Measurements from ENCODE around the gene C1QL1. TPM values are rescaled to one million over a fixed set of nuclear protein-coding genes. Genes with fewer than 3 reads are reported as not detected.

C1QL1 gene
- polyA plus RNA-seq, 1 donor (not counting 4 experiments of a cell fraction or from before 2014, with no cell fraction given), result 0.04 TPM

GRCh38 chr17:44999433-44999832 lies 31.3 kb upstream of the C1QL1 start:
- FAIRE-seq (no peak), DNase-seq (ENCODE audit: low read depth, low spot score) (no peak)
- H2AFZ ChIP-seq (ENCODE audit: control insufficient read depth, low read length), result no peak overlapping the region
- H4K20me1 ChIP-seq (ENCODE audit: control insufficient read depth, extremely low read depth, insufficient read depth, low read length), result no peaks in the 10 kb centered on the region
- H3K79me2 ChIP-seq (ENCODE audit: control insufficient read depth, insufficient read depth, low read length), result no peaks in the 10 kb centered on the region
- no peak overlapping the region for H3K4me3 ChIP-seq (ENCODE audit: control insufficient read depth in 2 of 3, extremely low read depth in 1 of 3, insufficient read depth in 2 of 3, low read depth in 1 of 3, low read length in 3 of 3)
- no peak overlapping the region for H3K27ac ChIP-seq (ENCODE audit: control insufficient read depth, insufficient read depth, low read length)
- no peaks in the 10 kb centered on the region for H3K4me1 ChIP-seq (ENCODE audit: control insufficient read depth, extremely low read depth, insufficient read depth, low read length)
- TF ChIP-seq, protein P1, sequence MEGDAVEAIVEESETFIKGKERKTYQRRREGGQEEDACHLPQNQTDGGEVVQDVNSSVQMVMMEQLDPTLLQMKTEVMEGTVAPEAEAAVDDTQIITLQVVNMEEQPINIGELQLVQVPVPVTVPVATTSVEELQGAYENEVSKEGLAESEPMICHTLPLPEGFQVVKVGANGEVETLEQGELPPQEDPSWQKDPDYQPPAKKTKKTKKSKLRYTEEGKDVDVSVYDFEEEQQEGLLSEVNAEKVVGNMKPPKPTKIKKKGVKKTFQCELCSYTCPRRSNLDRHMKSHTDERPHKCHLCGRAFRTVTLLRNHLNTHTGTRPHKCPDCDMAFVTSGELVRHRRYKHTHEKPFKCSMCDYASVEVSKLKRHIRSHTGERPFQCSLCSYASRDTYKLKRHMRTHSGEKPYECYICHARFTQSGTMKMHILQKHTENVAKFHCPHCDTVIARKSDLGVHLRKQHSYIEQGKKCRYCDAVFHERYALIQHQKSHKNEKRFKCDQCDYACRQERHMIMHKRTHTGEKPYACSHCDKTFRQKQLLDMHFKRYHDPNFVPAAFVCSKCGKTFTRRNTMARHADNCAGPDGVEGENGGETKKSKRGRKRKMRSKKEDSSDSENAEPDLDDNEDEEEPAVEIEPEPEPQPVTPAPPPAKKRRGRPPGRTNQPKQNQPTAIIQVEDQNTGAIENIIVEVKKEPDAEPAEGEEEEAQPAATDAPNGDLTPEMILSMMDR (optimal IDR thresholded peaks at IDR 0.05 in 1 of 3, IDR thresholded peaks at IDR 0.05 in 1 of 3, conservative IDR thresholded peaks at IDR 0.05 in 1 of 3; ENCODE audit: extremely low read depth in 1 of 3, insufficient read depth in 2 of 3, low read length in 3 of 3), result no peak
- TF ChIP-seq EZH2 (IDR thresholded peaks at IDR 0.05; ENCODE audit: low read length), result no peak
- no peak overlapping the region for H3K4me2 ChIP-seq (ENCODE audit: control insufficient read depth, extremely low read depth, insufficient read depth, low read depth, low read length)
- no peaks in the 10 kb centered on the region for H3K36me3 ChIP-seq (ENCODE audit: control insufficient read depth in 2 of 2, extremely low read depth in 1 of 2, insufficient read depth in 2 of 2, low read length in 2 of 2)
- no peak overlapping the region for H3K9ac ChIP-seq (ENCODE audit: control insufficient read depth, extremely low read depth, insufficient read depth, low read length)
- no peaks in the 10 kb centered on the region for H3K9me1 ChIP-seq (ENCODE audit: control insufficient read depth, extremely low read depth, insufficient read depth, low read length)
- dilution Hi-C loops (cut with MboI; ENCODE audit: extremely low pct_ligation_motif_present, low sequenced_read_pairs), result no loop called here
- peaks cover 27% of the 10 kb centered on the region for H3K27me3 ChIP-seq (ENCODE audit: control insufficient read depth, extremely low read depth, insufficient read depth, low read length)
- H3K9me3 ChIP-seq (ENCODE audit: control insufficient read depth, low read depth, low read length), result no peaks in the 10 kb centered on the region

GRCh38 chr17:44998646-44999045 lies 30.5 kb upstream of the C1QL1 start:
- H3K27ac ChIP-seq (ENCODE audit: control insufficient read depth, insufficient read depth, low read length), result no peak overlapping the region
- H3K4me2 ChIP-seq (ENCODE audit: control insufficient read depth, extremely low read depth, insufficient read depth, low read depth, low read length), result no peak overlapping the region
- H3K9me1 ChIP-seq (ENCODE audit: control insufficient read depth, extremely low read depth, insufficient read depth, low read length), result no peaks in the 10 kb centered on the region
- no peaks in the 10 kb centered on the region for H3K4me1 ChIP-seq (ENCODE audit: control insufficient read depth, extremely low read depth, insufficient read depth, low read length)
- no peak overlapping the region for H2AFZ ChIP-seq (ENCODE audit: control insufficient read depth, low read length)
- no peaks in the 10 kb centered on the region for H3K36me3 ChIP-seq (ENCODE audit: control insufficient read depth in 2 of 2, extremely low read depth in 1 of 2, insufficient read depth in 2 of 2, low read length in 2 of 2)
- H3K79me2 ChIP-seq (ENCODE audit: control insufficient read depth, insufficient read depth, low read length), result no peaks in the 10 kb centered on the region
- no peak overlapping the region for H3K4me3 ChIP-seq (ENCODE audit: control insufficient read depth in 2 of 3, extremely low read depth in 1 of 3, insufficient read depth in 2 of 3, low read depth in 1 of 3, low read length in 3 of 3)
- FAIRE-seq (no peak), DNase-seq (ENCODE audit: low read depth, low spot score) (no peak)
- no peaks in the 10 kb centered on the region for H3K9me3 ChIP-seq (ENCODE audit: control insufficient read depth, low read depth, low read length)
- H3K9ac ChIP-seq (ENCODE audit: control insufficient read depth, extremely low read depth, insufficient read depth, low read length), result no peak overlapping the region
- H3K27me3 ChIP-seq (ENCODE audit: control insufficient read depth, extremely low read depth, insufficient read depth, low read length), result peaks cover 29% of the 10 kb centered on the region
- dilution Hi-C loops (cut with MboI; ENCODE audit: extremely low pct_ligation_motif_present, low sequenced_read_pairs), result no loop called here
- no peaks in the 10 kb centered on the region for H4K20me1 ChIP-seq (ENCODE audit: control insufficient read depth, extremely low read depth, insufficient read depth, low read length)
- no peak for TF ChIP-seq EZH2 (IDR thresholded peaks at IDR 0.05; ENCODE audit: low read length)
- TF ChIP-seq, protein P1 (optimal IDR thresholded peaks at IDR 0.05 in 1 of 3, IDR thresholded peaks at IDR 0.05 in 1 of 3, conservative IDR thresholded peaks at IDR 0.05 in 1 of 3; ENCODE audit: extremely low read depth in 1 of 3, insufficient read depth in 2 of 3, low read length in 3 of 3), result no peak
